ENCODE results near the gene PCDH15.

- TF ChIP-seq, protein P1, sequence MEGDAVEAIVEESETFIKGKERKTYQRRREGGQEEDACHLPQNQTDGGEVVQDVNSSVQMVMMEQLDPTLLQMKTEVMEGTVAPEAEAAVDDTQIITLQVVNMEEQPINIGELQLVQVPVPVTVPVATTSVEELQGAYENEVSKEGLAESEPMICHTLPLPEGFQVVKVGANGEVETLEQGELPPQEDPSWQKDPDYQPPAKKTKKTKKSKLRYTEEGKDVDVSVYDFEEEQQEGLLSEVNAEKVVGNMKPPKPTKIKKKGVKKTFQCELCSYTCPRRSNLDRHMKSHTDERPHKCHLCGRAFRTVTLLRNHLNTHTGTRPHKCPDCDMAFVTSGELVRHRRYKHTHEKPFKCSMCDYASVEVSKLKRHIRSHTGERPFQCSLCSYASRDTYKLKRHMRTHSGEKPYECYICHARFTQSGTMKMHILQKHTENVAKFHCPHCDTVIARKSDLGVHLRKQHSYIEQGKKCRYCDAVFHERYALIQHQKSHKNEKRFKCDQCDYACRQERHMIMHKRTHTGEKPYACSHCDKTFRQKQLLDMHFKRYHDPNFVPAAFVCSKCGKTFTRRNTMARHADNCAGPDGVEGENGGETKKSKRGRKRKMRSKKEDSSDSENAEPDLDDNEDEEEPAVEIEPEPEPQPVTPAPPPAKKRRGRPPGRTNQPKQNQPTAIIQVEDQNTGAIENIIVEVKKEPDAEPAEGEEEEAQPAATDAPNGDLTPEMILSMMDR (IDR thresholded peaks at IDR 0.05): no peak
- TF ChIP-seq POLR2A (IDR thresholded peaks at IDR 0.05): no peak
These were observed 144.4 kb downstream of the PCDH15 start for GRCh38 chr10:54656643-54657042.
